GM23338 (cell line): ENCODE data around the gene ADAMTSL5. TPM values are rescaled to one million over a fixed set of nuclear protein-coding genes. Genes with fewer than 3 reads are reported as not detected.

ENCODE experiments used
- ATAC-seq: fragments of 200-7000 bp; cut with Tn5 transposase; 3 replicates; pipeline ENCODE4 v1.9.1; 2020
- DNase-seq: peaks from one replicate; pipeline ENCODE4 v3.0.0-alpha.2; 2015; ENCODE audit warnings: low spot score
- H2AFZ ChIP-seq: fragments of 200-600 bp; sonication (generic); 2 replicates; pipeline ENCODE4 v1.8.0; 2016; ENCODE audit warnings: antibody characterized with exemption, mild to moderate bottlenecking, moderate library complexity
- H3F3A ChIP-seq: fragments of 200-600 bp; sonication (generic); replicated peaks from 2 replicates; pipeline ENCODE4 v1.8.0; 2017; ENCODE audit warnings: antibody characterized with exemption, mixed run types, low read depth
- H3K27ac ChIP-seq: fragments of 200-600 bp; sonication (generic); 2 replicates; pipeline ENCODE4 v1.6.1; 2016; ENCODE audit warnings: low read depth
- H3K27me3 ChIP-seq: fragments of 200-600 bp; sonication (generic); 2 replicates; pipeline ENCODE4 v1.8.0; 2016; ENCODE audit warnings: mild to moderate bottlenecking, mixed run types, moderate library complexity; ENCODE audit not compliant: insufficient read depth
- H3K36me3 ChIP-seq: fragments of 200-600 bp; sonication (generic); 2 replicates; pipeline ENCODE4 v1.8.0; 2016; ENCODE audit warnings: mild to moderate bottlenecking; ENCODE audit not compliant: insufficient read depth
- H3K4me1 ChIP-seq: fragments of 200-600 bp; sonication (generic); 2 replicates; pipeline ENCODE4 v1.8.0; 2016; ENCODE audit warnings: mild to moderate bottlenecking, moderate library complexity; ENCODE audit not compliant: insufficient read depth
- H3K4me2 ChIP-seq: fragments of 200-600 bp; sonication (generic); 2 replicates; pipeline ENCODE4 v1.7.1; 2017; ENCODE audit warnings: mixed run types
- H3K4me3 ChIP-seq: fragments of 200-600 bp; sonication (generic); 2 replicates; pipeline ENCODE4 v1.6.1; 2016; ENCODE audit warnings: mixed run types
- H3K79me2 ChIP-seq: fragments of 200-600 bp; sonication (generic); replicated peaks from 2 replicates; pipeline ENCODE4 v1.8.0; 2017; ENCODE audit warnings: mild to moderate bottlenecking; ENCODE audit not compliant: insufficient read depth
- H3K9me2 ChIP-seq: fragments of 200-600 bp; sonication (generic); 2 replicates; pipeline ENCODE4 v1.8.0; 2017; ENCODE audit not compliant: insufficient read depth
- H4K20me1 ChIP-seq: fragments of 200-600 bp; sonication (generic); replicated peaks from 2 replicates; pipeline ENCODE4 v1.8.0; 2017; ENCODE audit warnings: mild to moderate bottlenecking; ENCODE audit not compliant: insufficient read depth
- H3K27ac Mint-ChIP-seq: 2 replicates; pipeline ENCODE4 v1.8.0; 2020; ENCODE audit warnings: inconsistent platforms, mild to moderate bottlenecking, moderate library complexity, mixed read lengths
- H3K27me3 Mint-ChIP-seq: 3 replicates; pipeline ENCODE4 v1.8.0; 2022; ENCODE audit warnings: low read depth, mild to moderate bottlenecking, moderate library complexity, mixed read lengths, inconsistent platforms; ENCODE audit not compliant: insufficient read depth, poor library complexity
- H3K36me3 Mint-ChIP-seq: 3 replicates; pipeline ENCODE4 v1.8.0; 2021; ENCODE audit warnings: low read depth, mild to moderate bottlenecking, inconsistent platforms, moderate library complexity, mixed read lengths
- H3K4me1 Mint-ChIP-seq: 3 replicates; pipeline ENCODE4 v1.8.0; 2020; ENCODE audit warnings: mild to moderate bottlenecking, inconsistent platforms, mixed read lengths
- H3K4me3 Mint-ChIP-seq: 3 replicates; pipeline ENCODE4 v1.8.0; 2021; ENCODE audit warnings: moderate library complexity, mild to moderate bottlenecking, inconsistent platforms, mixed read lengths
- H3K9me3 Mint-ChIP-seq: 3 replicates; pipeline ENCODE4 v1.8.0; 2020; ENCODE audit warnings: moderate library complexity, mild to moderate bottlenecking, inconsistent platforms, mixed read lengths
- CREB1 ChIP-seq: fragments of 250-450 bp; sonication (Bioruptor Pico); IDR thresholded peaks from 2 replicates; pipeline ENCODE4 v1.5.0; 2020; ENCODE audit warnings: low read depth, mild to moderate bottlenecking, moderate library complexity
- CTCF ChIP-seq, 2 experiments: fragments of 200-600 bp in 1 of 2; sonication (generic) in 1 of 2; conservative IDR thresholded peaks; 2 replicates each; pipeline versions ENCODE4 v1.5.1 to v1.6.1; 2016 to 2017; ENCODE audit warnings: antibody characterized with exemption in 2 of 2, low read depth in 2 of 2, mild to moderate bottlenecking in 2 of 2, moderate library complexity in 1 of 2
- ETS1 ChIP-seq: IDR thresholded peaks from 2 replicates; pipeline ENCODE4 v1.6.1; 2016; ENCODE audit warnings: antibody characterized with exemption
- EZH2 ChIP-seq: fragments of 200-600 bp; sonication (generic); IDR thresholded peaks from one replicate; pipeline ENCODE4 v1.8.0; 2017; ENCODE audit warnings: antibody characterized with exemption, mild to moderate bottlenecking, low read depth; ENCODE audit not compliant: unreplicated experiment
- EZH2phosphoT487 ChIP-seq: fragments of 200-600 bp; sonication (generic); IDR thresholded peaks from one replicate; pipeline ENCODE4 v1.8.1; 2018; ENCODE audit warnings: antibody characterized with exemption; ENCODE audit not compliant: unreplicated experiment
- NANOG ChIP-seq: IDR thresholded peaks from 2 replicates; pipeline ENCODE4 v1.6.1; 2016; ENCODE audit warnings: antibody characterized with exemption, borderline replicate concordance
- POLR2AphosphoS5 ChIP-seq: IDR thresholded peaks from 2 replicates; pipeline ENCODE4 v1.6.1; 2016; ENCODE audit warnings: antibody characterized with exemption, low read depth
- STAT1 ChIP-seq: IDR thresholded peaks from one replicate; pipeline ENCODE4 v1.6.1; 2016; ENCODE audit warnings: antibody characterized with exemption; ENCODE audit not compliant: unreplicated experiment
- ZNF114 ChIP-seq: fragments of 250-450 bp; sonication (Bioruptor Pico); IDR thresholded peaks from 2 replicates; pipeline ENCODE4 v1.5.0; 2020; ENCODE audit warnings: mild to moderate bottlenecking, moderate library complexity
- ZNF331 ChIP-seq: fragments of 250-450 bp; sonication (Bioruptor Pico); IDR thresholded peaks from 2 replicates; pipeline ENCODE4 v1.5.0; 2020; ENCODE audit warnings: low read depth, mild to moderate bottlenecking, moderate library complexity
- polyA plus RNA-seq: library from polyadenylated mRNA; unstranded; fragments of >200 nt; fragmentation: Nextera tagmentation; extraction: Ambion mirVana; gene quantifications from 2 replicates; pipeline ENCODE4 v1.2.1, GENCODE V29; 2016
- total RNA-seq: library from RNA; depleted of rRNA; stranded (reverse); fragments of >200 nt; shearing (Covaris generic); gene quantifications from 2 replicates; pipeline ENCODE4 v1.2.3, GENCODE V29; 2014

The ADAMTSL5 gene
- total and polyA plus RNA-seq, 2 experiments from 2014 or later: 0.10 to 0.97 TPM

- Mint-ChIP-seq H3K4me1 (peaks cover 6% of the 10 kb centered on the region; the same call in 2 of the 3 replicates), H3K4me3 (peak overlapping the region; percentile 58), H3K36me3 (no peaks in the 10 kb centered on the region; the same call in 2 of the 3 replicates), H3K9me3 (0 out of 3 replicates have a peak, but pooled peaks cover 3% of the 10 kb centered on the region), H3K27me3 (peaks cover 58% of the 10 kb centered on the region), H3K27ac (no peak overlapping the region)
- H3F3A ChIP-seq: peaks cover 21% of the 10 kb centered on the region
- peaks cover 6% of the 10 kb centered on the region; the same call in 1 of the 2 replicates for H3K4me1 ChIP-seq
- no peaks in the 10 kb centered on the region for H3K9me2 ChIP-seq
- H3K4me2 ChIP-seq: peak overlapping the region; percentile 89
- no peak overlapping the region for H2AFZ ChIP-seq
- DNase-seq: no peak
- H3K79me2 ChIP-seq: no peaks in the 10 kb centered on the region
- H3K27ac ChIP-seq: no peak overlapping the region
- H3K36me3 ChIP-seq: no peaks in the 10 kb centered on the region
- TF ChIP-seq STAT1 (no peak), EZH2 (peak; percentile 5), POLR2AphosphoS5 (peak; percentile 14; the same call in 1 of the 2 replicates)
- peaks cover 11% of the 10 kb centered on the region; the same call in 1 of the 2 replicates for H4K20me1 ChIP-seq
- peaks cover 81% of the 10 kb centered on the region for H3K27me3 ChIP-seq
- no peak for ATAC-seq
- H3K4me3 ChIP-seq: peak overlapping the region; percentile 63
Observed at GRCh38 chr19:1470055-1470304, 42.8 kb downstream of the ADAMTSL5 start.

GRCh38 chr19:1469255-1470054, 43.4 kb downstream of the ADAMTSL5 start:
- no peak overlapping the region for H2AFZ ChIP-seq
- no peak overlapping the region for H3K27ac ChIP-seq
- H3K4me3 ChIP-seq: peak overlapping the region; percentile 63
- TF ChIP-seq EZH2phosphoT487 (no peak), ZNF114 (CRISPR knock-in tag) (no peak), CTCF (conservative IDR thresholded peaks at IDR 0.05; ENCODE audit: low read depth in 2 of 2) (no peak), ZNF331 (CRISPR knock-in tag) (no peak), POLR2AphosphoS5 (no peak), ETS1 (no peak), NANOG (no peak), STAT1 (no peak), EZH2 (no peak), CREB1 (CRISPR knock-in tag) (no peak)
- Mint-ChIP-seq H3K27me3 (peaks cover 63% of the 10 kb centered on the region), H3K27ac (no peak overlapping the region), H3K4me3 (no peak overlapping the region), H3K4me1 (peaks cover 6% of the 10 kb centered on the region; the same call in 2 of the 3 replicates), H3K9me3 (0 out of 3 replicates have a peak, but pooled peaks cover 3% of the 10 kb centered on the region), H3K36me3 (no peaks in the 10 kb centered on the region; the same call in 2 of the 3 replicates)
- H3K9me2 ChIP-seq: no peaks in the 10 kb centered on the region
- H3K36me3 ChIP-seq: no peaks in the 10 kb centered on the region
- DNase-seq: no peak
- H3K79me2 ChIP-seq: no peaks in the 10 kb centered on the region
- H3K4me2 ChIP-seq: peak overlapping the region; percentile 89
- ATAC-seq: no peak
- H3K27me3 ChIP-seq: peaks cover 86% of the 10 kb centered on the region
- peaks cover 21% of the 10 kb centered on the region for H3F3A ChIP-seq
- peaks cover 11% of the 10 kb centered on the region; the same call in 1 of the 2 replicates for H4K20me1 ChIP-seq
- peaks cover 6% of the 10 kb centered on the region; the same call in 1 of the 2 replicates for H3K4me1 ChIP-seq
